IPS-15b (cell line): Measurements from ENCODE around the gene PXDN.

Experiments
- H3K27me3 ChIP-seq: one replicate; pipeline ENCODE4 v1.6.1; 2013; ENCODE audit warnings: low read length; ENCODE audit not compliant: control insufficient read depth, insufficient read depth
- H3K36me3 ChIP-seq: one replicate; pipeline ENCODE4 v1.6.1; 2013; ENCODE audit warnings: low read length; ENCODE audit not compliant: control insufficient read depth, insufficient read depth
- H3K4me1 ChIP-seq: one replicate; pipeline ENCODE4 v1.6.1; 2013; ENCODE audit warnings: mild to moderate bottlenecking, low read length; ENCODE audit not compliant: control insufficient read depth, insufficient read depth
- H3K4me3 ChIP-seq: one replicate; pipeline ENCODE4 v1.5.1; 2013; ENCODE audit warnings: low read depth, low read length
- H3K9ac ChIP-seq: one replicate; pipeline ENCODE4 v1.6.1; 2013; ENCODE audit warnings: low read depth, mild to moderate bottlenecking, low read length
- H3K9me3 ChIP-seq: one replicate; pipeline ENCODE4 v1.6.1; 2013; ENCODE audit warnings: mild to moderate bottlenecking, low read length; ENCODE audit not compliant: control insufficient read depth, insufficient read depth

Gene PXDN

DNA sequence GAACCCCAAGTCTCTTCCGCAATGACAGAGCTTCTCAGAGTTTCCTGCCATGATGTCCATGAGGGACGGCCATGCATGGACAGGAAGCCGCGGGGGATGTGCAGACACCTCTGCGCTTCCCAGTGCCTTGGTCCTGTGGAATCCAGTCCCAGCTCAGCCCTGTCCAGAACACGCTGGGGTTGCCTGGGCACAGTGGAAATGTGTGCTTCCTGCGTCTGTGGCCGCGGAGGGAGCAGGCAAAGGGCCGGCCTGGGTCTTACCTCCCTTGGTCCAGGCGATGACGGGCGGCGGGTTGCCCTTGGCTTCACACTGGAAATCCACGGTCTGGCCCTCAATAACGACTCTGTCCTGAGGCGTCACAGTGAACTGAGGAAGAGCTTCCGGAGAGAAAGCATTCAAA, 79.6 kb downstream of the PXDN start:
- H3K36me3 ChIP-seq: peaks cover 11% of the 10 kb centered on the region
- H3K4me1 ChIP-seq: no peaks in the 10 kb centered on the region
- H3K4me3 ChIP-seq: no peak overlapping the region
- H3K27me3 ChIP-seq: no peaks in the 10 kb centered on the region
- H3K9me3 ChIP-seq: no peaks in the 10 kb centered on the region
- H3K9ac ChIP-seq: no peak overlapping the region

GRCh38 chr2:1664076-1664605, 80.2 kb downstream of the PXDN start:
- Histone ChIP-seq H3K27me3 (no peaks in the 10 kb centered on the region), H3K4me1 (no peaks in the 10 kb centered on the region), H3K9me3 (no peaks in the 10 kb centered on the region), H3K36me3 (peaks cover 12% of the 10 kb centered on the region), H3K4me3 (no peak overlapping the region), H3K9ac (no peak overlapping the region)

GRCh38 chr2:1663621-1664020, 80.7 kb downstream of the PXDN start:
- Histone ChIP-seq H3K9me3 (no peaks in the 10 kb centered on the region), H3K27me3 (no peaks in the 10 kb centered on the region), H3K9ac (no peak overlapping the region), H3K4me1 (no peaks in the 10 kb centered on the region), H3K36me3 (peaks cover 12% of the 10 kb centered on the region), H3K4me3 (no peak overlapping the region)

GRCh38 chr2:1662606-1663180, 81.6 kb downstream of the PXDN start:
- Histone ChIP-seq H3K36me3 (peaks cover 12% of the 10 kb centered on the region), H3K9ac (no peak overlapping the region), H3K4me3 (no peak overlapping the region), H3K27me3 (no peaks in the 10 kb centered on the region), H3K9me3 (no peaks in the 10 kb centered on the region), H3K4me1 (no peaks in the 10 kb centered on the region)

GRCh38 chr2:1661891-1662605, 82.3 kb downstream of the PXDN start:
- peaks cover 12% of the 10 kb centered on the region for H3K36me3 ChIP-seq

GRCh38 chr2:1660656-1661640, 83.4 kb downstream of the PXDN start:
- H3K4me1 ChIP-seq: no peaks in the 10 kb centered on the region
- H3K9ac ChIP-seq: no peak overlapping the region
- peaks cover 12% of the 10 kb centered on the region for H3K36me3 ChIP-seq
- H3K4me3 ChIP-seq: no peak overlapping the region
- H3K27me3 ChIP-seq: no peaks in the 10 kb centered on the region
- no peaks in the 10 kb centered on the region for H3K9me3 ChIP-seq

More at GRCh38 chr2:1661891-1662605, 82.3 kb downstream of the PXDN start:
- Histone ChIP-seq H3K4me1 (no peaks in the 10 kb centered on the region), H3K9ac (no peak overlapping the region), H3K9me3 (no peaks in the 10 kb centered on the region), H3K4me3 (no peak overlapping the region), H3K27me3 (no peaks in the 10 kb centered on the region)

DNA sequence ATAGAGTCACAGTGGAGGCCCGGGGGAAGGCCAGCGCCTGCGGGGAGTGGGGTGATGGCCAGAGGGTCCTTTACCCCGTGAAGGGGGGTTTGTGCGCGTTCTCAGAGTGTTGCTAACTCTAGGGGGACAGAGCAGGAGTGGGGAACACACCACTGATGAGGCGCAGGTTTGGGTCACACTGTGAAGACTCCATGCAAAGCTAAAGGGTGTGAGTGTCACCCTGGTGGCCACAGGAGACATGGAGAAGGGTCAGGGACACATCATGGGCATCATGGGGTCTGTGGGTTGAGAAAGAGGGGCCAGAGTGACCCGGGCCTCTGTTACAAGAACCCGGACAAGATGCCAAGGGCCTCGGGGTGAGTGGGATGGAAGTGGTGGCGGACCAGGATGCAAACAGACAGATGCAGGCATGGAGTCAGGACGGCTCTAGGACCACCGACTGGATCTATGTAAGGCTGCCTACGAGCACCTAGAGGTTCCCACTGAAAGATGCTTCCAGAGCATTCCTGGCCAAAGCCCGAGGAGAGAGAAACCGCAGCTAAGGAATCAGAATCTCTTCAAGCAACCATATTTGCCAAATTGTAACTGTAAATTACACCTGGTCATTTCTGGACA, 84.3 kb downstream of the PXDN start:
- no peaks in the 10 kb centered on the region for H3K9me3 ChIP-seq
- H3K4me1 ChIP-seq: no peaks in the 10 kb centered on the region
- H3K36me3 ChIP-seq: peaks cover 12% of the 10 kb centered on the region

DNA sequence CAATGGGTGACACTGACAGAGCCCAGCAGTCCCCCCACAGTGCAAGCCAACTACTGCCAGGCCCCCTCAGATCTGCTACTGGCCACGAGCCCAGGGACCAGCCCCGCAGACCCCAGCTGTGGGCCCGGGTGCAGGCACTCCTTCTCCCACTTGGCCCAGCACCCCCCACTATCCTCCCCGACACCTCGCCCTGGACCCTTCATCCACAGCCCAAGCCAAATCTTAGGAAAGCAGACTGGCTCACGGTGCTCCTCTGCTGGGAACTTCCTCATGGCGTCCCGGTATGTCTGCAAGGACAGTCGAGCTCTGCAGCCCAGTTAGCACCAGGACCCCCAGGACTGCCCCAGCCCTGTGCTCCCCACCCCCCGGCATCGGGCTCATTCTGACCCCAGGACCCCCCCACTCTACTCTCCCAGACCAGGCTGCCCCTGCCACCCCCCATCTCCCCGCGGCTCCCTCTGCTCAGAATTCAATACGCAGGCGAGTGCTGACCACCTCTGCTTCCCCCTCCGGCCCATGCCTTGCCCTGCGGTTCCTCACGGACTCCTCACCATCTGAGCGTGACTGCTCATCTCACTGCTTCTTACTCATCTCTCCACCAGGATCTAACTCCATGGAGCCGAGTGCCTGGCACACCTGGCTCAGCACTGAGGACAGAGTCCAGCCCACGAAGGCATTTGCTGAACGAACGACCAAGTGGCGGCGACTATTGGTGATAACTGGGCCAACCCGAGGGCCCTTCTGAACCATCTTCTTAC, 85.7 kb downstream of the PXDN start:
- peaks cover 8% of the 10 kb centered on the region for H3K36me3 ChIP-seq

More for the DNA sequence above, 84.3 kb downstream of the PXDN start:
- Histone ChIP-seq H3K4me3 (no peak overlapping the region), H3K9ac (no peak overlapping the region), H3K27me3 (no peaks in the 10 kb centered on the region)

DNA sequence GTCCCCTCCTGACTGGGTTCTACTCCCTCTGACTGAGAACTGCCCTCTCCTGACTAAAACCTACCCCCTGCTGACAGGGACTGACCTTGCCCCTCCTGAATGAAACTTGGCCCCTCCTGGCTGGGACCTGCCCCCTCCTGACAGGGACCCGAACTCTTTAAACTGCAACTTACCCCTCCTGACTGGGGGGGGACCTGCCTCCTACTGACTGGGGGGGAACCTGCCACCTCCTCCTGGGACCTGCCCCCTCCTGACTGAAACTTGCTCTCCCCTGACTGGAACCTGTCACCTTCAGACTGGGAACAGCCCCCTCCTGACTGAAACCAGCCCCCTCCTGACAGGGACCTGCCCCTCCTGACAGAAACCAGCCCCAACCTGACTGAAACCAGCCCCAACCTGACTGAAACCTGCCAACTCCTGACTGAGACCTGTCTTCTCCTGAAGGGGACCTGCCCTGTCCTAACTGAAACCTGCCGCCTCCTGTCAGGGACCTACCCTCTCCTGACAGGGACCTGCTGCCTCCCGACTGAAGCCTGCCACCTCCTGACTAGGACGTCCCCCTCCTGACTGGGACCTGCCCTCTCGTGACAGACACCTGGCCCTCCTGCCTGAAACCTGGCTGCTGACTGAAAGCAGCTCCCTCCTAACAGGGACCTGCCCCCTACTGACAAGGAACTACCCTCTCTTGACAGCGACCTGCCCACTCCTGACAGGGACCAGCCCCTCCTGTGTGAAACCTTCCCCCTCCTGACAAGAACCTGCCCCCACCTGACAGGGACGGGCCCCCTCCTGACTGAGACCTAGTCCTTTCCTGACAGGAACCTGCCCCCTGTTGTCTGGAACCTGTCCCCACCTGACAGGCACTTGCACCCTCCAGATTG, 87.1 kb downstream of the PXDN start:
- peaks cover 7% of the 10 kb centered on the region for H3K36me3 ChIP-seq
- no peaks in the 10 kb centered on the region for H3K9me3 ChIP-seq
- no peaks in the 10 kb centered on the region for H3K4me1 ChIP-seq
- no peak overlapping the region for H3K9ac ChIP-seq
- no peak overlapping the region for H3K4me3 ChIP-seq
- no peaks in the 10 kb centered on the region for H3K27me3 ChIP-seq

More for the DNA sequence above, 85.7 kb downstream of the PXDN start:
- H3K4me3 ChIP-seq: no peak overlapping the region
- no peaks in the 10 kb centered on the region for H3K9me3 ChIP-seq
- H3K4me1 ChIP-seq: no peaks in the 10 kb centered on the region
- no peaks in the 10 kb centered on the region for H3K27me3 ChIP-seq
- no peak overlapping the region for H3K9ac ChIP-seq

DNA sequence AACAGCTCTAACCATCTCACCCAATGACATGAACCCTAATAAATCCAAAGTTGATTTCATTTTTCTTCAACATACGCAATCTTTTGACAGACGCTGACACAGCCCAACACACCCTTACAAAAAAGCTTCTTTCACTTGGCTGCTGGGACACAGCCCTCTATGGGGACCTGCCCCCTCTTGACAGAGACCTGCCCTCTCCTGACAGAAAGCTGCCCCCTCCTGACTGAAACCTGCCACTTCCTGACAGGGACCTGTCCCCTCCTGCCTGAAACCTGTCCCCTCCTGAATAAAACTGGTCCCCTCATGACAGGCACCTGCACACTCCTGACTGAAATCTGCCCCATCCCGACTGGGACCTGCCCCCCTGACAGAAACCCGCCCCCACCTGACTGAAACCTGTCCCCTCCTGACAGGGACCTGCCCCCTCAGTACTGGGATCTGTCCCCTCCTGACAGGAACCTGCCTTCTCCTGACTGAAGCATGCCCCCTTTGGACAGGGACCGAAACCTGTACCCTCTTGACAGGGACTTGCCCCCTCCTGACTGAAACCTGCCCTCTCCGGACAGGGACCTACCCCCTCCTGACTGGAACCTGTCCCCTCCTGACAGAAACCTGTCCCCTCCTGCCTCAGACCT, 87.9 kb downstream of the PXDN start:
- no peak overlapping the region for H3K4me3 ChIP-seq

More for the DNA sequence above, 87.9 kb downstream of the PXDN start:
- H3K36me3 ChIP-seq: peaks cover 10% of the 10 kb centered on the region
- H3K27me3 ChIP-seq: no peaks in the 10 kb centered on the region
- no peaks in the 10 kb centered on the region for H3K4me1 ChIP-seq
- H3K9me3 ChIP-seq: no peaks in the 10 kb centered on the region
- H3K9ac ChIP-seq: no peak overlapping the region
